IPS DF 4.7 (cell line): ENCODE data around the gene ABHD18.
"Not testable (repeated sequence)": the region's sequence is repeated elsewhere in the genome, so short reads cannot be mapped to it uniquely, and the experiment has no call there.

Source experiments
- DNase-seq: peaks from one replicate; pipeline ENCODE4 v3.0.0-alpha.2; 2013; ENCODE audit warnings: low spot score; ENCODE audit errors: extremely low read depth

ABHD18 gene

GRCh38 chr4:127988638-127989037 is 23.4 kb downstream of the ABHD18 start:
- DNase-seq = no peak

GRCh38 chr4:127993151-127993550 is 27.9 kb downstream of the ABHD18 start:
- DNase-seq = no peak

GRCh38 chr4:127995776-127996175 is 30.6 kb downstream of the ABHD18 start:
- no peak for DNase-seq

- DNase-seq = not testable (repeated sequence)
These were observed 31.3 kb downstream of the ABHD18 start for GRCh38 chr4:127996521-127996920.

- no peak for DNase-seq
These were observed 32.6 kb downstream of the ABHD18 start for GRCh38 chr4:127997534-127998388.

- DNase-seq = no peak
These were observed 41.4 kb downstream of the ABHD18 start for GRCh38 chr4:128006592-128006991.

- no peak for DNase-seq
These were observed 44.2 kb downstream of the ABHD18 start for GRCh38 chr4:128009428-128009827.

GRCh38 chr4:128025319-128025718 is 60.1 kb downstream of the ABHD18 start:
- no peak for DNase-seq

- DNase-seq = no peak
These were observed 64.7 kb downstream of the ABHD18 start for GRCh38 chr4:128029907-128030306.

- no peak for DNase-seq
These were observed 66.7 kb downstream of the ABHD18 start for GRCh38 chr4:128031756-128032384.

- DNase-seq = no peak
These were observed 74.4 kb downstream of the ABHD18 start for GRCh38 chr4:128039568-128039967.

- not testable (repeated sequence) for DNase-seq
These were observed 81.8 kb downstream of the ABHD18 start for GRCh38 chr4:128047019-128047418.

- DNase-seq = not testable (repeated sequence)
These were observed 82.3 kb downstream of the ABHD18 start for GRCh38 chr4:128047514-128047913.

- not testable (repeated sequence) for DNase-seq
These were observed 86.0 kb downstream of the ABHD18 start for GRCh38 chr4:128051229-128051628.

GRCh38 chr4:128054907-128055306 is 89.7 kb downstream of the ABHD18 start:
- DNase-seq = not testable (repeated sequence)

GRCh38 chr4:128055441-128056206 is 90.4 kb downstream of the ABHD18 start:
- not testable (repeated sequence) for DNase-seq

- no peak for DNase-seq
These were observed 91.2 kb downstream of the ABHD18 start for GRCh38 chr4:128056396-128056795.

GRCh38 chr4:128060121-128060698 is 95.0 kb downstream of the ABHD18 start:
- DNase-seq = no peak

GRCh38 chr4:128060699-128061565 is 95.7 kb downstream of the ABHD18 start, which contains the start of gene LARP1B:
TSS of gene LARP1B (plus strand) at chr4:128061312. CDS start at chr4:128074952, 13,640 bp downstream.
- DNase-seq = no peak
